Measurements from ENCODE around the gene SS18.

DNA sequence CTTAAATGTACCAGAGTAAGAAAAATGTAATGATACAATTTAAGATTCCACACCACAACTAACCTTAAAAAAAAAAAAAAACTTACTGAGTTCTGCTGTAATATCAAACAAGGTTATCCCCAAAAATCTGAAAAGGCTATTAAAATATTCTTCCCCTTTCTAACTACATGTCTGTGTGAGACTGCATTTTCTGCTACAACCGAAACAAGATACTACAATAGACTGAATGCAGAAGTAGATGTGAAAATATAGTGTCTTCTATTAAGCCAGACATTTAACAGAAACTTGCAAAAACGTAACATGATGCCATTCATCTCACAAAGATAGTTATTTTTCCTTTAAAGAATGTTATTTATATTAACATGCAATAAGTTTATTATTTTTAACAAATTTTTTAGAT is 16.2 kb downstream of the SS18 start:
- TF ChIP-seq, protein P1, sequence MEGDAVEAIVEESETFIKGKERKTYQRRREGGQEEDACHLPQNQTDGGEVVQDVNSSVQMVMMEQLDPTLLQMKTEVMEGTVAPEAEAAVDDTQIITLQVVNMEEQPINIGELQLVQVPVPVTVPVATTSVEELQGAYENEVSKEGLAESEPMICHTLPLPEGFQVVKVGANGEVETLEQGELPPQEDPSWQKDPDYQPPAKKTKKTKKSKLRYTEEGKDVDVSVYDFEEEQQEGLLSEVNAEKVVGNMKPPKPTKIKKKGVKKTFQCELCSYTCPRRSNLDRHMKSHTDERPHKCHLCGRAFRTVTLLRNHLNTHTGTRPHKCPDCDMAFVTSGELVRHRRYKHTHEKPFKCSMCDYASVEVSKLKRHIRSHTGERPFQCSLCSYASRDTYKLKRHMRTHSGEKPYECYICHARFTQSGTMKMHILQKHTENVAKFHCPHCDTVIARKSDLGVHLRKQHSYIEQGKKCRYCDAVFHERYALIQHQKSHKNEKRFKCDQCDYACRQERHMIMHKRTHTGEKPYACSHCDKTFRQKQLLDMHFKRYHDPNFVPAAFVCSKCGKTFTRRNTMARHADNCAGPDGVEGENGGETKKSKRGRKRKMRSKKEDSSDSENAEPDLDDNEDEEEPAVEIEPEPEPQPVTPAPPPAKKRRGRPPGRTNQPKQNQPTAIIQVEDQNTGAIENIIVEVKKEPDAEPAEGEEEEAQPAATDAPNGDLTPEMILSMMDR (IDR thresholded peaks at IDR 0.05), result no peak
- no peak for TF ChIP-seq POLR2A (IDR thresholded peaks at IDR 0.05)

All from body of pancreas (tissue), 4 donors.